ENCODE measurements around the gene CCDC144A.
"Not testable (repeated sequence)": the region's sequence is repeated elsewhere in the genome, so short reads cannot be mapped to it uniquely, and the experiment has no call there.

The CCDC144A gene

GRCh38 chr17:16689731-16690281 is at the start of gene CCDC144A:
CCDC144A (plus strand) TSS chr17:16690241; CDS start chr17:16690401, 160 bp downstream.
- peak; percentile 3 for DNase-seq (ENCODE audit: low read depth)

- DNase-seq (ENCODE audit: low read depth) = no peak
These were observed 40.5 kb upstream of the CCDC144A start for GRCh38 chr17:16649585-16649984.

- no peak for DNase-seq (ENCODE audit: low read depth)
These were observed 37.8 kb upstream of the CCDC144A start for GRCh38 chr17:16652252-16652651.

- DNase-seq (ENCODE audit: low read depth) = no peak
These were observed 37.1 kb upstream of the CCDC144A start for GRCh38 chr17:16652847-16653366.

GRCh38 chr17:16653367-16654041 is 36.5 kb upstream of the CCDC144A start, which contains the start of gene ZNF624:
ZNF624 (minus strand) TSS chr17:16653850.
- DNase-seq (ENCODE audit: low read depth) = peak; percentile 88

GRCh38 chr17:16661217-16661616 is 28.8 kb upstream of the CCDC144A start:
- DNase-seq (ENCODE audit: low read depth) = no peak

GRCh38 chr17:16662936-16663335 is 27.1 kb upstream of the CCDC144A start:
- no peak for DNase-seq (ENCODE audit: low read depth)

- DNase-seq (ENCODE audit: low read depth) = not testable (repeated sequence)
These were observed 23.5 kb upstream of the CCDC144A start for GRCh38 chr17:16666553-16666906.

- not testable (repeated sequence) for DNase-seq (ENCODE audit: low read depth)
These were observed 23.0 kb upstream of the CCDC144A start for GRCh38 chr17:16666907-16667636.

GRCh38 chr17:16676676-16677268 is 13.3 kb upstream of the CCDC144A start:
- DNase-seq (ENCODE audit: low read depth) = no peak

- not testable (repeated sequence) for DNase-seq (ENCODE audit: low read depth)
These were observed 6.5 kb upstream of the CCDC144A start for GRCh38 chr17:16683290-16684138.

GRCh38 chr17:16686019-16686418 is 4.0 kb upstream of the CCDC144A start:
- DNase-seq (ENCODE audit: low read depth) = not testable (repeated sequence)

GRCh38 chr17:16687151-16687550 is 2.9 kb upstream of the CCDC144A start:
- DNase-seq (ENCODE audit: low read depth) = not testable (repeated sequence)

- not testable (repeated sequence) for DNase-seq (ENCODE audit: low read depth)
These were observed 406 bp downstream of the CCDC144A start for GRCh38 chr17:16690447-16690846.

- not testable (repeated sequence) for DNase-seq (ENCODE audit: low read depth)
These were observed 7.6 kb downstream of the CCDC144A start for GRCh38 chr17:16697603-16698002.

- not testable (repeated sequence) for DNase-seq (ENCODE audit: low read depth)
These were observed 55.6 kb downstream of the CCDC144A start for GRCh38 chr17:16745492-16746203.

- not testable (repeated sequence) for DNase-seq (ENCODE audit: low read depth)
These were observed 56.5 kb downstream of the CCDC144A start for GRCh38 chr17:16746571-16746970.

GRCh38 chr17:16750515-16750914 is 60.5 kb downstream of the CCDC144A start:
- DNase-seq (ENCODE audit: low read depth) = not testable (repeated sequence)

- not testable (repeated sequence) for DNase-seq (ENCODE audit: low read depth)
These were observed 61.3 kb downstream of the CCDC144A start for GRCh38 chr17:16751224-16751923.

GRCh38 chr17:16751924-16752287 is 61.9 kb downstream of the CCDC144A start:
- DNase-seq (ENCODE audit: low read depth) = not testable (repeated sequence)
